Ishikawa (cell line): ENCODE data around the gene ACY1.

Experiments used
- CEBPB ChIP-seq: IDR thresholded peaks from 2 replicates; pipeline ENCODE4 v1.6.1; 2012
- CREB1 ChIP-seq: IDR thresholded peaks from 2 replicates; pipeline ENCODE4 v1.6.1; 2012; ENCODE audit warnings: low read depth
- EGR1 ChIP-seq: IDR thresholded peaks from 2 replicates; pipeline ENCODE4 v1.6.1; 2012
- EP300 ChIP-seq: IDR thresholded peaks from 2 replicates; pipeline ENCODE4 v1.6.1; 2012; ENCODE audit warnings: borderline replicate concordance
- FOXM1 ChIP-seq: IDR thresholded peaks from 2 replicates; pipeline ENCODE4 v1.6.1; 2012; ENCODE audit warnings: low read depth, borderline replicate concordance
- MAX ChIP-seq: IDR thresholded peaks from 2 replicates; pipeline ENCODE4 v1.6.1; 2012
- NFIC ChIP-seq: IDR thresholded peaks from 2 replicates; pipeline ENCODE4 v1.6.1; 2012
- RAD21 ChIP-seq: IDR thresholded peaks from 2 replicates; pipeline ENCODE4 v1.6.1; 2012; ENCODE audit warnings: low read depth
- REST ChIP-seq: IDR thresholded peaks from 2 replicates; pipeline ENCODE4 v1.6.1; 2012; ENCODE audit warnings: low read depth, mild to moderate bottlenecking
- TAF1 ChIP-seq: IDR thresholded peaks from 2 replicates; pipeline ENCODE4 v1.6.1; 2012; ENCODE audit warnings: low read depth, mild to moderate bottlenecking
- TCF12 ChIP-seq: IDR thresholded peaks from 2 replicates; pipeline ENCODE4 v1.6.1; 2012; ENCODE audit warnings: low read depth
- TEAD4 ChIP-seq: IDR thresholded peaks from 2 replicates; pipeline ENCODE4 v1.6.1; 2012
- USF1 ChIP-seq: IDR thresholded peaks from 2 replicates; pipeline ENCODE4 v1.6.1; 2012
- YY1 ChIP-seq: IDR thresholded peaks from 2 replicates; pipeline ENCODE4 v1.6.1; 2012; ENCODE audit warnings: low read depth
- ZBTB7A ChIP-seq: IDR thresholded peaks from 2 replicates; pipeline ENCODE4 v1.6.1; 2012; ENCODE audit warnings: low read depth

Gene ACY1

GRCh38 chr3:52032702-52033408 is 49.5 kb downstream of the ACY1 start:
- no peak for TF ChIP-seq TEAD4
- TF ChIP-seq TAF1 = no peak
- TF ChIP-seq YY1 = no peak
- no peak for TF ChIP-seq FOXM1
- TF ChIP-seq RAD21 = no peak
- TF ChIP-seq EGR1 = no peak
- no peak for TF ChIP-seq CREB1
- TF ChIP-seq USF1 = no peak
- no peak for TF ChIP-seq NFIC

GRCh38 chr3:52034212-52034611 is 50.9 kb downstream of the ACY1 start:
- TF ChIP-seq EGR1 (no peak), NFIC (no peak), TEAD4 (no peak), ZBTB7A (no peak), REST (no peak), CREB1 (no peak)

GRCh38 chr3:52034651-52035050 is 51.3 kb downstream of the ACY1 start:
- no peak for TF ChIP-seq YY1
- no peak for TF ChIP-seq TCF12
- TF ChIP-seq CEBPB = no peak

GRCh38 chr3:52036222-52036694 is 52.9 kb downstream of the ACY1 start:
- TF ChIP-seq EP300 (no peak), MAX (no peak), CEBPB (no peak), CREB1 (no peak), RAD21 (no peak), EGR1 (no peak), TAF1 (no peak), USF1 (no peak), ZBTB7A (no peak), FOXM1 (no peak), TEAD4 (no peak), TCF12 (no peak), YY1 (no peak), REST (no peak), NFIC (no peak)

- TF ChIP-seq ZBTB7A (no peak), CREB1 (no peak), TEAD4 (no peak), RAD21 (peak; percentile 22), MAX (no peak)
Measured at GRCh38 chr3:52036829-52037228, 53.5 kb downstream of the ACY1 start.

- TF ChIP-seq RAD21 (no peak), USF1 (no peak), EGR1 (no peak), NFIC (no peak), TEAD4 (no peak), FOXM1 (no peak), CEBPB (no peak), REST (no peak), CREB1 (no peak), EP300 (no peak), MAX (no peak), YY1 (no peak), TCF12 (no peak), TAF1 (no peak), ZBTB7A (no peak)
Measured at GRCh38 chr3:52037291-52037690, 54.0 kb downstream of the ACY1 start.
